ENCODE results near the gene TMEM229B.
"Not testable (repeated sequence)": the region's sequence is repeated elsewhere in the genome, so short reads cannot be mapped to it uniquely, and the experiment has no call there.

Gene TMEM229B

GRCh38 chr14:67456732-67457131 lies 31.8 kb downstream of the TMEM229B start:
- H3K9me3 Mint-ChIP-seq, result no peaks in the 10 kb centered on the region
- no peak overlapping the region for H3K27ac Mint-ChIP-seq
- no peak overlapping the region for H3K4me3 Mint-ChIP-seq
- no peaks in the 10 kb centered on the region for H3K27me3 Mint-ChIP-seq
- H3K4me1 Mint-ChIP-seq, result no peaks in the 10 kb centered on the region
- no peaks in the 10 kb centered on the region for H3K36me3 Mint-ChIP-seq

GRCh38 chr14:67453575-67454300 lies 34.8 kb downstream of the TMEM229B start:
- no peak overlapping the region for H3K4me3 Mint-ChIP-seq

DNA sequence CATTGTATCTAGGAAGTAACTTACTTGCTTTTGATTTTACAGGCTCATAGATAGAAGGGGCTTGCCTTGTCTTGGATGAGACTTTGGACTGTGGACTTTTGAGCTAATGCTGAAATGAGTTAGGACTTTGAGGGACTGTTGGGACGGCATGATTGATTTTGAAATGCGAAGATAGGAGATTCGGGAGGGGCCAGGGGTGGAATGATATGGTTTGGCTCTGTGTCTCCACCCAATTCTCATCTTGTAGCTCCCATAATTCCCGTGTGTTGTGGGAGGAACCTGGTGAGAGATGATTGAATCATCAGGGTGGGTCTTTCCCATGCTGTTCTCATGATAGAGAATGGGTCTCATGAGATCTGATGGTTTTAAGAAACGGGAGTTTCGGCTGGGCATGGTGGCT lies 36.9 kb downstream of the TMEM229B start:
- not testable (repeated sequence) for H3K27me3 Mint-ChIP-seq, H3K36me3 Mint-ChIP-seq, H3K27ac Mint-ChIP-seq, H3K9me3 Mint-ChIP-seq, H3K4me1 Mint-ChIP-seq, H3K4me3 Mint-ChIP-seq

More at GRCh38 chr14:67453575-67454300, 34.8 kb downstream of the TMEM229B start:
- H3K36me3 Mint-ChIP-seq, result peaks cover 5% of the 10 kb centered on the region
- H3K4me1 Mint-ChIP-seq, result no peaks in the 10 kb centered on the region
- no peaks in the 10 kb centered on the region for H3K9me3 Mint-ChIP-seq
- H3K27me3 Mint-ChIP-seq, result no peaks in the 10 kb centered on the region
- no peak overlapping the region for H3K27ac Mint-ChIP-seq

- Mint-ChIP-seq H3K4me3 (no peak overlapping the region), H3K27me3 (no peaks in the 10 kb centered on the region), H3K36me3 (peaks cover 5% of the 10 kb centered on the region)
Observed at GRCh38 chr14:67449096-67449495, 39.4 kb downstream of the TMEM229B start.

DNA sequence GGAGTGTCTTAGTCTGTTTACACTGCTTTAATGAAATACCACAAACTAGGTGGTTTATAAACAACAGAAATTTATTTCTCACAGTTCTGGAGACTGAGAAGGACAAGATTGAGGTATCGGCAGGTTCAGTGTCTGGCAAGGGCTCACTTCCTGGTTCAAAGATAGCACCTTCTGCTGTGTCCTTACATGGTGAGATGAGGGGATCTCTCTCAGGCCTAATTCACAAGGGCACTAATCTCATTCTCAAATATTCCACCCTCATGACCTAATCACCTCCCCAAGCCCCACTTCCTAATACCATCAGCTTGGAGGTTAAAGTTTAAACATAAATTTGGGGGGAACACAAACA lies 41.5 kb downstream of the TMEM229B start:
- no peak overlapping the region for H3K4me3 Mint-ChIP-seq
- no peak overlapping the region for H3K27ac Mint-ChIP-seq
- H3K36me3 Mint-ChIP-seq, result peaks cover 5% of the 10 kb centered on the region
- H3K9me3 Mint-ChIP-seq, result no peaks in the 10 kb centered on the region
- H3K4me1 Mint-ChIP-seq, result no peaks in the 10 kb centered on the region
- no peaks in the 10 kb centered on the region for H3K27me3 Mint-ChIP-seq

More at GRCh38 chr14:67449096-67449495, 39.4 kb downstream of the TMEM229B start:
- Mint-ChIP-seq H3K9me3 (no peaks in the 10 kb centered on the region), H3K4me1 (no peaks in the 10 kb centered on the region), H3K27ac (no peak overlapping the region)

DNA sequence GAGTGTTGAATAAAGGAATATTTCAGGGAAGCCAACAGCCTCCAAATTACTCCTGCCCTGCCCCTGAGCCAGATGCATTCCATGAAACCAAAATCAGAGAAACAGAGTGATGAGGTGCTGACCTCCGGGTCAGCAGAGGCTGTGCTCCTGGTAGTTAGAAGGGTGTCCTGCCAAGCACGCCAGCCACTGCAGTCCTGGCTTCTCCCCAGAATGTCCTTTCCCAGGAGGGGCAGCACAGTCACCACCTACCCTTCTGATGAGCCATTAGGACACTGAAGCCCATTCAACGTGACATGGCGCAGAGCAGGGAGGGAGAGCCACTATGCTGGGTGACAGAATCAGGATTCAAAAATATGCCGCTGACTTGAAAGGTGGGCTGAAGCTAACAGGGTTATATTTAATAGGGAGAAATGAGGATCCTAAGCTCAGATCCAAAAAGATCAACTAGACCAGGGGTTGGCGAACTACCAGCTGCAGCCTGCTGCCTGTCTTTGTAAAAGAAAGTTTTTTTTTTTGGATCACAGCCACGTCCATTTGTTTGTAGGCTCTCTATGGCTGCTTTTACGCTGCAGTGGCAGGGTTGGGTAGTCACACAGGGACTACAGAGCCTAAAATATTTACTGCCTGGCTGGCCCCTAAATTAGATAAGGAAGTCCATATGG lies 42.0 kb downstream of the TMEM229B start:
- no peaks in the 10 kb centered on the region for H3K4me1 Mint-ChIP-seq
- no peaks in the 10 kb centered on the region for H3K9me3 Mint-ChIP-seq
- H3K27me3 Mint-ChIP-seq, result no peaks in the 10 kb centered on the region
- H3K4me3 Mint-ChIP-seq, result no peak overlapping the region
- no peak overlapping the region for H3K27ac Mint-ChIP-seq
- peaks cover 5% of the 10 kb centered on the region for H3K36me3 Mint-ChIP-seq

DNA sequence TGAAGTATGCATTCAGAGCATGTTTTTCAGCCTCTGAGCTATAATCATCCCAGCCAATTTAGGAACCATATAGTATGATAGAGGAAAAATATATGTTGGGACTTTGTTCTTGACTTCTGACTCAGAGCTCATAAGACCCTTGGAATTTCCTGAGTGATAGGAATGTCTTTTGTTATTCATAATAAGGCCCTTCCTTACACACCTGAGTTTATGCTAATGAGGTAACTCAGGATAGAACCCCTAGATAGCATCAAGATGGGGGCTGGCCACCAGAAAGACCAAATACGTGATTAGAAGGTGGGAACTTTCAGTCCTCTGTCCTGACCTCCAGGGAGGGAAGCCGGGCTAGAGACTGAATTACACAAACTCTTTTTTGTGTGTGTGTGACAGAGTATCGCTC lies 44.1 kb downstream of the TMEM229B start:
- no peaks in the 10 kb centered on the region for H3K27me3 Mint-ChIP-seq
- no peak overlapping the region for H3K27ac Mint-ChIP-seq
- H3K36me3 Mint-ChIP-seq, result no peaks in the 10 kb centered on the region
- H3K9me3 Mint-ChIP-seq, result no peaks in the 10 kb centered on the region
- no peak overlapping the region for H3K4me3 Mint-ChIP-seq
- no peaks in the 10 kb centered on the region for H3K4me1 Mint-ChIP-seq

DNA sequence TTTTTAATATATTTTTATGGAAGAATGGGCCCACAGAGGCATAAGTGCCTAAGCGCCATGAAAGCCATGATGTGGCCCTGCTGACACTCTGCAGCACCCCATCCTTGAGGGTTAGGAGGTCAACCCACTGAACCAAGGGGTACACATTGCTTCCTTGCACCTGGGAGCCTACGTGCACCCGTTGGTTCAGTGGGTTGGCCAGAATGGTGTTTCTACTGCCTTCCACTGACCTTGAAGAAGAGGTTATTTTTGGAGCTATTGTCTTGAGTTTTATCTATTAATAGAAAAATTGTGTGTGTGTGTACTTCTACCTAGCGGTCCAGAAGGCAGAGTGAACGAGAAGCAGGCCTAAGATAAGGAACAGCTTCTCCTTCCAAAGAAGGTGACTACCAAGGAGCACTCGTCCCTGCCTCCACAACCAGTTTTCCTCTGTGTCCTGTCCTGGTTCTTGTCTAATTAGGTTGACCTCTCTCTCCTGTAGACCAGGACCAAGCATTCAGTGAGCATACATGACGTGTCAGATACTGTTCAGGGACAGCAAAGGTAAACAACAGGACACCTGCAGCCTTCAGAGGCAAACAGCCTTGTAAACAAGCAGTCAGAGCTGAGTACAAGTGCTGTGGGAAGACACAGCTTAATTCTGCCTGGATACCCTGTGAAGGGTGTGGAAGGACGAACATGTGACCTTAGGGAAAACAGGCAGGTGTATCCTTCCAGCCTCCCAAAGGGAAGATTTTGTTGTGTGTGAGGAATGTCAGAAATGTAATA lies 46.2 kb downstream of the TMEM229B start:
- no peak overlapping the region for H3K4me3 Mint-ChIP-seq
- no peaks in the 10 kb centered on the region for H3K4me1 Mint-ChIP-seq
- H3K27me3 Mint-ChIP-seq, result no peaks in the 10 kb centered on the region
- no peaks in the 10 kb centered on the region for H3K36me3 Mint-ChIP-seq
- H3K27ac Mint-ChIP-seq, result no peak overlapping the region
- no peaks in the 10 kb centered on the region for H3K9me3 Mint-ChIP-seq

- H3K27me3 Mint-ChIP-seq, result peaks cover 2% of the 10 kb centered on the region
- H3K4me1 Mint-ChIP-seq, result no peaks in the 10 kb centered on the region
- no peaks in the 10 kb centered on the region for H3K36me3 Mint-ChIP-seq
- no peak overlapping the region for H3K27ac Mint-ChIP-seq
- H3K4me3 Mint-ChIP-seq, result no peak overlapping the region
- H3K9me3 Mint-ChIP-seq, result no peaks in the 10 kb centered on the region
Observed at GRCh38 chr14:67441672-67442071, 46.8 kb downstream of the TMEM229B start.

DNA sequence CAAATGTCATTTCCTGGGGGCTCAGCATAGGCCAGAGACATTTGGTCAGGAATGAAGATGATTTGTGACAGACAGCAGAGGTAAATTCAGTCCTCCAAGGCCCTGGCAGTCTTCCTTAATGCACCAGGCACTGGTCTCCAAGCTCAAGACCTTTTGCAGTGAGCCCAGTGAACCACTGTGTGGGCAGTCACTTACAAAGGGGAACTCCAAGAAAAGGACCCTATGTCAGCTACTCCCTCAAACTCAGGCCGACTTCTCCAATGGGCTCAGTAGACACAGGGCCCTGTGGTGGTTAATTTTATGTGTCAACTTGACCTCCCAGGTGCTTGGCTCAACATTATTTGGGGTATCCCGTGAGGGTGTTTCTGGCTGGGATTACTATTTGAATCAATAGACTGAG lies 47.3 kb downstream of the TMEM229B start:
- H3K4me3 Mint-ChIP-seq, result no peak overlapping the region
- no peak overlapping the region for H3K27ac Mint-ChIP-seq
- H3K4me1 Mint-ChIP-seq, result no peaks in the 10 kb centered on the region
- H3K36me3 Mint-ChIP-seq, result no peaks in the 10 kb centered on the region
- H3K27me3 Mint-ChIP-seq, result peaks cover 2% of the 10 kb centered on the region
- no peaks in the 10 kb centered on the region for H3K9me3 Mint-ChIP-seq

GRCh38 chr14:67440513-67440912 lies 48.0 kb downstream of the TMEM229B start:
- H3K4me1 Mint-ChIP-seq, result no peaks in the 10 kb centered on the region
- H3K27me3 Mint-ChIP-seq, result peaks cover 2% of the 10 kb centered on the region
- no peaks in the 10 kb centered on the region for H3K9me3 Mint-ChIP-seq
- no peaks in the 10 kb centered on the region for H3K36me3 Mint-ChIP-seq
- no peak overlapping the region for H3K4me3 Mint-ChIP-seq
- H3K27ac Mint-ChIP-seq, result no peak overlapping the region

- H3K4me1 Mint-ChIP-seq, result no peaks in the 10 kb centered on the region
Observed at GRCh38 chr14:67438969-67439368, 49.6 kb downstream of the TMEM229B start.

DNA sequence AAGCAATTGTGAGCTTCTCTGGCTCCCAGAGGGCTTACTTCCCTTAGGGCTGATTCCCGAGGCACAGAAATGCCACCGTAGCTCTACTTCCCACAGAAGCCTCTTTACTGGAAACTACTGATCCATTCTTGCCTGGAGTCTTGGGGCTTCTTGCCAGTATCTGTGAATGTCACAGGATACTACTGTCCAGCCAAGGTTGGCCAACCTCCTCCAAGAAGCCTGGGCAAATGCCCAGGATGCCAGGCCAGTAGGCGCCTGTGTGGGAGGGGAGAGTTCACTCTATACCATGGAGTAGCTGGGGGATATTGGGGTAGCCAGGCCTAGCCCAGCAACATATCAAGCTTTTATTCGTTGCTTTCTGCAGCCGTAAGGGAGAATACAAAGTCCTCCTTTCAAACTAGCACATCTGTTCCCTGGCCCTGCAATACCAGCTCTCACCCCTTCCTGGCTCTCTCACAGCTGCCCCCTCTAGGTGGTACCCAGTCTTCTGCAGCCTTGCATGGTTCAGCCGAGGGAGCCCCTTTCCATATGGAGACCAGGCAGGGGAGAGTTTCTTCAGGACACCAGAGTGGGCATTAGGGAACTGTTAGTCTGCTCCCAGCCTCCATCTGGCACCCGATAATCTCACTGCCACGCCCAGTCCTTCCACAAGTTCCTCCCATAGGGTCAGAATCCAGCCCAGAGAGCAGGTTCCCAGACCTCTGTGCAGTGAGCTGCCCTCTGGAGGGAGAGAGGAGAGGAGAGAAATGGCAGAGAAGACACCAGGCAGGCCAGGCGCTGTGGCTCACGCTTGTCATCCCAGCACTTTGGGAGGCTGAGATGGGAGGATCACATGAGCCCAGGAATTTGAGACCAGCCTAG lies 52.3 kb downstream of the TMEM229B start:
- H3K9me3 Mint-ChIP-seq, result no peaks in the 10 kb centered on the region
- peaks cover 2% of the 10 kb centered on the region for H3K27me3 Mint-ChIP-seq
- no peaks in the 10 kb centered on the region for H3K4me1 Mint-ChIP-seq
- no peak overlapping the region for H3K4me3 Mint-ChIP-seq
- no peaks in the 10 kb centered on the region for H3K36me3 Mint-ChIP-seq
- H3K27ac Mint-ChIP-seq, result no peak overlapping the region

More at GRCh38 chr14:67438969-67439368, 49.6 kb downstream of the TMEM229B start:
- H3K9me3 Mint-ChIP-seq, result no peaks in the 10 kb centered on the region
- H3K4me3 Mint-ChIP-seq, result no peak overlapping the region
- H3K27me3 Mint-ChIP-seq, result peaks cover 2% of the 10 kb centered on the region
- no peak overlapping the region for H3K27ac Mint-ChIP-seq
- no peaks in the 10 kb centered on the region for H3K36me3 Mint-ChIP-seq

DNA sequence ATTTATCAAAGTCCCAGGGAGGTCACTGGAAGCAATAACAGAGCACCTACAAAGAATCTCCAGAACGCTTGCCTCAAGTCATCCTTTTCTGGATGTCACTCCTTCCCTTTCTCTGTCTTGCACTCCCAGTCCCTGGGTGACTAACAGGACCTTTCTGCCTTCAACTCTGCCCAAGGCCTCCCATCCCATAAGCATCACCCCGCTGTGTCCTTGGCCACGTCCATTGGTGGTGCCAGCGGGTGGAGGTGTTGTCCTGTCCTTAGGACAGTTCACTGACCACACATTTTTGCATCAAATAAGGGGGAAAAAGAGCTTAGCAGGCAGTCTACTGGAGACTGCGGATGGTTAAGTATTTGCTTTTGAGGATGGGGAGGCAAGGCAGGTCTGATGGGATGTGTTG lies 52.9 kb downstream of the TMEM229B start:
- H3K9me3 Mint-ChIP-seq, result no peaks in the 10 kb centered on the region
- H3K4me1 Mint-ChIP-seq, result no peaks in the 10 kb centered on the region
- H3K27me3 Mint-ChIP-seq, result peaks cover 2% of the 10 kb centered on the region
- no peak overlapping the region for H3K4me3 Mint-ChIP-seq
- H3K27ac Mint-ChIP-seq, result no peak overlapping the region
- H3K36me3 Mint-ChIP-seq, result no peaks in the 10 kb centered on the region

DNA sequence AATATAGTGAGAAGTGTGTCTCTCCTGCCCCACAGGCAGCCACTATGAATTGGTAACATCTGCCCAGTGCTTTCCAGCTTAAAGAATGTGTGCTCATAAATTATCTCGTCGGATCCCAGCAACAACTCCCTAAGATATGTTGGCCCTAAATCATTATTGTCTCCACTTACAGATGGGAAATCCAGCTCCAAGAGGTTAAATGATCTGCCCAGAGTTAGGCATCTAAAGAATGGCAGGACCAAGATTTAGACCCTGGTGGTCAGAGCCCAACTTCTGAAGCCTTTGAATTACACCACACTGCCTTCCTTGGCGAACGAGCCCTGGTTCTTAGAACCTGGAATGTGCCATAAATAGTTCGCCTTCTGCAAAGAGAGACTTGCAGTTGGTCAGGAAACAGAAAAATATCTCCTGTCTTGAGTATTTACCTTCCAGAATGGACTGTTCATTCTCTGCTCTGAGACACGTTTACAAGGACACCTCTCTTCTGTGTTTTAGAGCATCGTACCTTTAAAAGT lies 56.4 kb downstream of the TMEM229B start:
- Mint-ChIP-seq H3K4me3 (no peak overlapping the region), H3K4me1 (no peaks in the 10 kb centered on the region), H3K36me3 (no peaks in the 10 kb centered on the region), H3K27me3 (peaks cover 1% of the 10 kb centered on the region), H3K9me3 (no peaks in the 10 kb centered on the region), H3K27ac (no peak overlapping the region)
